Stomach (tissue), 9 donors: ENCODE measurements around the gene DYRK1A. TPM values are rescaled to one million over a fixed set of nuclear protein-coding genes. Genes with fewer than 3 reads are reported as not detected.

Experiments used
- DNase-seq, 2 donors: peaks; one replicate each; pipeline versions ENCODE4 v3.0.0 to v3.0.0-alpha.2; 2013 to 2019
- H3K27ac ChIP-seq, 5 donors: fragments of 200-600 bp in 4 of 5; sonication (generic) in 4 of 5; one replicate each; pipeline ENCODE4 v1.5.1; 2013 to 2019; ENCODE audit warnings: mild to moderate bottlenecking in 1 of 5, moderate library complexity in 1 of 5
- H3K27me3 ChIP-seq, 3 donors: fragments of 200-600 bp; sonication (generic); one replicate each; pipeline ENCODE4 v1.5.1; 2017 to 2019; ENCODE audit warnings: mixed run types in 1 of 3
- H3K36me3 ChIP-seq, 4 donors: fragments of 200-600 bp; sonication (generic); 1 replicate in 3 of 4; 2 replicates in 1 of 4; pipeline ENCODE4 v1.5.1; 2016 to 2019
- H3K4me1 ChIP-seq, 4 donors: fragments of 200-600 bp; sonication (generic); one replicate each; pipeline ENCODE4 v1.5.1; 2016 to 2019
- H3K4me3 ChIP-seq, 4 donors: fragments of 200-600 bp; sonication (generic) in 3 of 4; one replicate each; pipeline ENCODE4 v1.5.1; 2016 to 2019; ENCODE audit warnings: mild to moderate bottlenecking in 1 of 4
- H3K9me3 ChIP-seq, 4 donors: fragments of 200-600 bp; sonication (generic); one replicate each; pipeline ENCODE4 v1.5.1; 2016 to 2019
- EP300 ChIP-seq: sonication (generic); formaldehyde crosslinking; IDR thresholded peaks from one replicate; pipeline ENCODE4 v1.6.1; 2017; ENCODE audit warnings: antibody characterized with exemption
- POLR2A ChIP-seq, 4 donors: fragments of 450-650 bp; IDR thresholded peaks; one replicate each; pipeline ENCODE4 v1.6.1; 2016; ENCODE audit warnings: antibody characterized with exemption in 4 of 4, control low read depth in 2 of 4, mild to moderate bottlenecking in 1 of 4, moderate library complexity in 1 of 4
- POLR2AphosphoS5 ChIP-seq, 3 donors: sonication (generic); formaldehyde crosslinking; IDR thresholded peaks; one replicate each; pipeline ENCODE4 v1.6.1; 2016; ENCODE audit warnings: antibody characterized with exemption in 3 of 3
- WGBS, 5 donors: extraction: QIAGEN DNeasy Blood & Tissue Kit in 3 of 5; methylation state at CpG; one replicate each; pipeline versions ENCODE4 v1.1.5 to v1.1.7; 2013 to 2018; 5-methylcytosine and 5-hydroxymethylcytosine counted together
- intact Hi-C: fragments of 100-400 bp; cut with DNase I; formaldehyde crosslinking; loops from one replicate; pipeline ENCODE4 v1.15.1; 2023; ENCODE audit warnings: low total_unique reads
- polyA plus RNA-seq, 3 donors: library from polyadenylated mRNA; stranded (reverse); fragments of 200-250 nt; gene quantifications; one replicate each; pipeline ENCODE4 v1.2.3, GENCODE V29; 2013
- total RNA-seq, 5 donors: library from RNA; depleted of rRNA; stranded (reverse); fragments of >200 nt; gene quantifications; one replicate each; pipeline versions ENCODE4 v1.1.0 to v1.2.3, GENCODE V29; 2014 to 2016
- TF ChIP-seq, protein P1 (sequence below), 7 experiments: fragments of 450-650 bp in 4 of 7; fragments of 200-600 bp in 3 of 7; sonication (generic) in 3 of 7; IDR thresholded peaks; one replicate each; pipeline ENCODE4 v1.5.1; 2016 to 2019; ENCODE audit warnings: antibody characterized with exemption in 7 of 7, control low read depth in 2 of 7, mild to moderate bottlenecking in 1 of 7
- donor health status: healthy with polysubstance abuse.
- donor health status: Bipolar disorder and iron deficiency.
- donor health status: healthy.

The DYRK1A gene
- total and polyA plus RNA-seq, 8 donors, result 10.1 to 124 (median 67.0) TPM

DNA sequence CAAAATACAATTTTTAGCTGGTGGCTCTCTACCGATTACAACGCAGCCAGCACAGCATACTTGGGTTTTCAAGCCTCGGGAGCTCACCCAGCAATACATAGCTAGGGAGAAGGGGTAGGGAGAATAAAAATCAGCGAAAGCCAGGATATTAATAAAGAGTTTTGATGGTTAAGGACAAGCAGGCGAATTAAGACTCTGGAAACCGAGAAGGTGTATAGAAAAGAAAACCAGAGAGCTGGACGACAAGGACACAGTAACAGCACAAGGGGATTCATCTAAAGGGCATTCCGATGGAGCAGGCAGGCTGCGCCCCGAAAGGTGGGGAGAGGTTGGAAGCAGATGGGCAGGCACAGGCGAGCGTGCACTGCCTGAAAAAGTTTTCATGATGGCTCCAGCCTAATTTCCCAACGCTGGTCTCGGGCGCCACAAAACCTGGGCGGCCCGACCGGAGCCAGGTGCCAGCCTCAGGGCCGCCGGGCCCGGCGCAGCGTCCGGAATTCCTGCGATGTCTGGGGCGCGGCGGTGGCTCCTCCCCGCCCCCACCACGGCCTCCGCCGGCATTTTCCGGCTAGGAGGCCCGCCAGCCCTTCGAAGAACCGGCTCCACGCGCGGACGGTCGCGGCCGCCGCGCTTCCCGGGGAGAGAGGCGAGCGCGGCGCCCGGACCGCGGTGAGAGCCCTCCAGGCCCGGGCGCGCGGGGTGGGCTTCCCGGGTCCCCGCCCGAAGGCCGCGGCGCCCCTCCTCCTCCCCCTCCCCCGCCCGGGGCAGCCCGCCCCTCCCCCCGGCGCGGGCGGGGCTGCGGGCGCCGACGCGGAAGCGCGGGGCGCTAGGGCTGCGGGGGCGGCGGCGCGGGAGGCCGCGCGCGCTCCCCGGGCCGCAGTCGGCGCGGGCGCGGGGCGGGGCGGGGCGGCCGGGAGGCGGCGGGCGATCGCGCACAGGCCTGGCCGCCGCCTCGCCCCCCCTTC is 774 bp upstream of the DYRK1A start:
- H3K4me1 ChIP-seq, result peaks cover 9 to 37% (median 27%) of the 10 kb centered on the region in 4 donors
- no peaks in the 10 kb centered on the region for H3K36me3 ChIP-seq
- peak overlapping the region; percentile 99 to 100 (median 99) for H3K27ac ChIP-seq
- H3K9me3 ChIP-seq, result no peaks in the 10 kb centered on the region
- 0 to 1% (median 0%) methylated on average over 23 to 106 of the region's 106 CpGs for WGBS, 5 donors
- peak in 1 of 4 donors; percentile 37 for TF ChIP-seq POLR2A (IDR thresholded peaks at IDR 0.05)
- no peak for TF ChIP-seq EP300
- TF ChIP-seq POLR2AphosphoS5 (IDR thresholded peaks at IDR 0.05), result peak; percentile 28 to 79 (median 67)
- DNase-seq, result peak; percentile 77 to 89
- intact Hi-C loops, result loop anchor here (10.0 kb wide), 1 partner anchor 101 kb away; the partner anchor contains the start of gene VPS26C
- H3K27me3 ChIP-seq, result no peaks in the 10 kb centered on the region
- H3K4me3 ChIP-seq, result peak overlapping the region; percentile 63 to 94 (median 84)

DNA sequence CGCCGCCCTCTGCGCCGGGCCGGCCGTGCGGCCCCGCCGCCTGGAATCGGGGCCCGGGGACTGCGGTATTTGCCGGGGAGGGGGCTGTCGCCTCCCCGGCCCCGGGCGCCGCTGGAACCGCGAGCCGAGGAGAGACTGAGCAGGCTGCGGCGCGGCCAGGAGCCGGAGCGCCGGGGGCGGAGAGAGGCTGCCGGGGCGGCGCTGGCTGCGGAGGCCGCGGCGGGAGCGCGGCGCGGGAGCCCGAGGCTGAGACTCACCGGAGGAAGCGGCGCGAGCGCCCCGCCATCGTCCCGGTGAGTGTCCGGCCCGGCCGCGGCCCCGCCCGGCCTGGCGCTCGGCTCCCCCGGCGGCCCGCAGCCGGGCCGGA is 746 bp downstream of the DYRK1A start:
- 0 to 1% (median 1%) methylated on average over 18 to 58 of the region's 61 CpGs for WGBS, 5 donors
- no peaks in the 10 kb centered on the region for H3K27me3 ChIP-seq
- TF ChIP-seq POLR2A (IDR thresholded peaks at IDR 0.05) (no peak), EP300 (no peak), POLR2AphosphoS5 (IDR thresholded peaks at IDR 0.05) (no peak)
- TF ChIP-seq, protein P1, sequence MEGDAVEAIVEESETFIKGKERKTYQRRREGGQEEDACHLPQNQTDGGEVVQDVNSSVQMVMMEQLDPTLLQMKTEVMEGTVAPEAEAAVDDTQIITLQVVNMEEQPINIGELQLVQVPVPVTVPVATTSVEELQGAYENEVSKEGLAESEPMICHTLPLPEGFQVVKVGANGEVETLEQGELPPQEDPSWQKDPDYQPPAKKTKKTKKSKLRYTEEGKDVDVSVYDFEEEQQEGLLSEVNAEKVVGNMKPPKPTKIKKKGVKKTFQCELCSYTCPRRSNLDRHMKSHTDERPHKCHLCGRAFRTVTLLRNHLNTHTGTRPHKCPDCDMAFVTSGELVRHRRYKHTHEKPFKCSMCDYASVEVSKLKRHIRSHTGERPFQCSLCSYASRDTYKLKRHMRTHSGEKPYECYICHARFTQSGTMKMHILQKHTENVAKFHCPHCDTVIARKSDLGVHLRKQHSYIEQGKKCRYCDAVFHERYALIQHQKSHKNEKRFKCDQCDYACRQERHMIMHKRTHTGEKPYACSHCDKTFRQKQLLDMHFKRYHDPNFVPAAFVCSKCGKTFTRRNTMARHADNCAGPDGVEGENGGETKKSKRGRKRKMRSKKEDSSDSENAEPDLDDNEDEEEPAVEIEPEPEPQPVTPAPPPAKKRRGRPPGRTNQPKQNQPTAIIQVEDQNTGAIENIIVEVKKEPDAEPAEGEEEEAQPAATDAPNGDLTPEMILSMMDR (IDR thresholded peaks at IDR 0.05), result no peak
- H3K36me3 ChIP-seq, result no peaks in the 10 kb centered on the region
- peak overlapping the region; percentile 99 to 100 (median 99) for H3K27ac ChIP-seq
- no peaks in the 10 kb centered on the region for H3K9me3 ChIP-seq
- peaks cover 14 to 52% (median 40%) of the 10 kb centered on the region in 4 donors for H3K4me1 ChIP-seq
- intact Hi-C loops, result loop anchor here (10.0 kb wide), 1 partner anchor 103 kb away; the partner anchor contains the start of gene VPS26C
- DNase-seq, result peak in 1 of 2 donors; percentile 27
- peak overlapping the region; percentile 63 to 94 (median 84) for H3K4me3 ChIP-seq

DNA sequence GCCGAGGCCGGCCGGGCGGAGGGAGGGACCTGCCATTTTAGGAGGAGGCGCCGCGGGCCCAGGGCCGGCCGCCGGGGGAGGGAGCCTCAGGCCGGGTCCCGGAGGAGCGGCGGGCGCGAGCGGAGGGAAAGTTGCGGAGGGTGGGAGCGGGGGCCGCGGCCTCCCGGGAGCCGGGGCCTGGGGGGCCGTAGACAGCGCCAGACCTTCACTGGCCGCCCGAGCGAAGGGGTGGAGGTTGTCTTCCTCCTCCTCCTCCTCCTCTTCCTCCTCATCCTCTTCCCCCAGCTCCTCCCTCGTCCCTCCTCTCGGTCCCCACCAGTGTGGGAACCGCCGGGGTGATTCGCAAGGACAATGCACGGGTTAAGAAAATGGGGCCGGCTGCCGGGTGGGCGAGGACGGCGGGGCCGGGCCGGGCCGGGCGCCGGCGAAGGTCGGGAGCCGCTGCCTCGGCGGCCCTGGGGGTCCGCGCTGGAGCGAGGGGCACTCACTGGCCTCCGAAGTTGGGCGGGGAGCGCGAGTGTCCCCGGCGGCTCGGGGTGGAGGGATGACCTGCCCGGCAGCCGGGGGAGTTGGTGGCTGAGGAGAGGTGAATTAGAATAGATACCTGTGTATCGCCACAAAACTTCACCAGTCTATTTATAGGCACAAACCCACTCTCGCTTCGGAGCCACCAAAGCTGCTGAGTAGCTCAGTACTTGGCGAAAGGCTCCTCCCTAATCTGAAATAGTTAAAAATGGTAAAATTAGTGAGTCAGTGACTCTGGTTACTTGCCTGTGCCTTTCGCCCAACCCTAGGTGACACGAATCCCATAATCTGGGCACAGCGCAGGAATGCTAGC is 1.3 kb downstream of the DYRK1A start:
- peak in 1 of 3 donors; percentile 11 for TF ChIP-seq POLR2AphosphoS5 (IDR thresholded peaks at IDR 0.05)
- TF ChIP-seq, protein P1 (IDR thresholded peaks at IDR 0.05), result no peak
- TF ChIP-seq EP300, result no peak
- no peak for TF ChIP-seq POLR2A (IDR thresholded peaks at IDR 0.05)
- peak; percentile 44 to 77 for DNase-seq
- no peaks in the 10 kb centered on the region for H3K27me3 ChIP-seq
- H3K9me3 ChIP-seq, result no peaks in the 10 kb centered on the region
- intact Hi-C loops, result loop anchor here (10.0 kb wide), 1 partner anchor 103 kb away; the partner anchor contains the start of gene VPS26C
- peak overlapping the region; percentile 99 to 100 (median 99) for H3K27ac ChIP-seq
- H3K4me3 ChIP-seq, result peak overlapping the region; percentile 63 to 94 (median 84)
- H3K4me1 ChIP-seq, result peaks cover 21 to 58% (median 46%) of the 10 kb centered on the region in 4 donors
- WGBS, 5 donors, result 0 to 1% (median 1%) methylated on average over 23 to 67 of the region's 68 CpGs
- H3K36me3 ChIP-seq, result no peaks in the 10 kb centered on the region

DNA sequence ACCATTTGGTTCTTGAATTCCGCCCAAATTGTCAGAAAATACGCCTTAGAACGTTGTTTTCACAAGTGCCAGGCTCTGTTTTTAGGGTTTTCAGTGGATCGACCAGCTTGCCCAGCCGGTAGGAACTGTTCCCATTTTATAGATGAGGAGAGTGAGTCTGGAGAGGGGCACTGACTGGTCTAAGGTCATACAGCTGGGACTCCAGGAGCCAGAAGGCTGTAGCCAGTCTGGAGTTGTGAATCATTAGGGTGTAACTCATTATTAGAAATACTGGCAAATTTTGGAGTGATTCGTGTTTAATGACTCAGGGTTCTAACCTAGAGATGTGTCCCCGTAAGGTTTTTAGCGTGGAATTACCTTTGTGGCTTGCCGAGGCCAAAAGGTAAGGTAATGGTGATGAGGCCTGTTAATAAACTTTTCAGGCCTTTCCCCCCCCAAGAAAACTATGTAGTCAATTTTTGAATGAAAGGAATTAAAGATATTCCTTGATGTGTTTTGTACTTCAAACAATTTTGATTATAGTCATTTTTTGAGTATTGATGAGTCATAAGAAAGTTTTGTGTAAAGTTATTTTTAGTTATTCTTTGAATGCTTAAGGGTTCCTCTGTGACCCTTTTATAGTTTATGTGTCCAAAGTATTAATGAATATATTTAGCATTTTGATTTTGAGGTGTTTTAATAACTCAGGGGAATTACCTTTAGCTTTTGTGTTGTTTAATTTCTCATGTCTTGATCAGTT is 2.1 kb downstream of the DYRK1A start:
- no peaks in the 10 kb centered on the region for H3K36me3 ChIP-seq
- no peaks in the 10 kb centered on the region for H3K27me3 ChIP-seq
- peaks cover 28 to 66% (median 53%) of the 10 kb centered on the region in 4 donors for H3K4me1 ChIP-seq
- H3K27ac ChIP-seq, result peak overlapping the region; percentile 99 to 100 (median 99)
- intact Hi-C loops, result loop anchor here (10.0 kb wide), 1 partner anchor 104 kb away; the partner anchor contains the start of gene VPS26C
- 1 to 9% (median 5%) methylated on average over 9 of the region's 9 CpGs for WGBS, 5 donors
- peak overlapping the region; percentile 63 to 94 (median 84) for H3K4me3 ChIP-seq
- no peaks in the 10 kb centered on the region for H3K9me3 ChIP-seq
- no peak for DNase-seq
- no peak for TF ChIP-seq POLR2A (IDR thresholded peaks at IDR 0.05)
- TF ChIP-seq EP300, result no peak
- TF ChIP-seq, protein P1 (IDR thresholded peaks at IDR 0.05), result no peak
- TF ChIP-seq POLR2AphosphoS5 (IDR thresholded peaks at IDR 0.05), result no peak
